Measurements from ENCODE around the gene SLCO4C1.

SLCO4C1 gene

DNA sequence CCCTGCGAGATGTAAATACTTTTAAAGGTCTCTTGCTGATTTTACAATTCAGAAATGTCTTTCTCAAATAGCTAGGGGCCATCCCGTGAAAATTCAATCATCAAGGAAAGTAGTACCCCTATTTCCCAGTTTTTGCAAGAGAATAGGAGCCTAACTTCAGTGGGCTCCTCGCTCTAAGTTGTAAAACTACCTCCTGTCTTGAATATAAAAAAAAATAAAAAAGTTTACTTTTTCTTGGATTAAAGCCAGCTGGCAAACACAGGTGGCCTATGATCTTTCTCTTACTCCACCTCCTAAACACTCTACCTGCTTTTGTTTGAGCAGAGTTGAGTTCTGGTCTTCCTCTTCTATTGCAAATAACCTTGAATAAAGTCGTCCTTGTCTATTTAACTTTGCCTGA, 79.4 kb downstream of the SLCO4C1 start:
- DNase-seq (ENCODE audit: low read depth), result no peak
- H3K27me3 ChIP-seq (replicated peaks; ENCODE audit: control insufficient read depth, insufficient read depth, low read length), result no peaks in the 10 kb centered on the region
- peaks cover 1% of the 10 kb centered on the region for H3K9me3 ChIP-seq (ENCODE audit: control insufficient read depth, low read length)
- no peak overlapping the region for H3K4me3 ChIP-seq (ENCODE audit: low read length)
- H3K9ac ChIP-seq (ENCODE audit: low read length), result no peak overlapping the region
- no peaks in the 10 kb centered on the region for H3K4me1 ChIP-seq (ENCODE audit: control insufficient read depth, insufficient read depth, low read length)
- H3K36me3 ChIP-seq (ENCODE audit: control insufficient read depth, insufficient read depth, low read length, severe bottlenecking), result no peaks in the 10 kb centered on the region

DNA sequence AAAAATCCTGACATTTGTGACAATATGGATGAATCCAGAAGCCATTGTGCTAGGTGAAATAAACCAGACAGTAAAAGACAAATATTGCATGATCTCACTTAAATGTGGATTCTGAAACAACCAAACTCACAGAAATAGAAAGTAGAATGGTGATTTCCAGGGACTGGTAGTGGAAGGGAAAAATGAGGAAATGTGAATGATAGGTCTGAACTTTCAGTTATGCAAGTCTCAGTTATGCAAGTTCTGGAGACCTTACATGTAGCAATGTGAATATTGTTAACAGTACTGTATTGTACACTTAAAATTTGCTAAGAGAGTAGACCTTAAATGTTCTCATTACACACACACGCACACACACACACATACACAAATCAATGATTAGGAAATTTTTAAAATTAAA, 84.9 kb downstream of the SLCO4C1 start:
- Histone ChIP-seq H3K4me3 (ENCODE audit: low read length) (no peak overlapping the region), H3K27me3 (replicated peaks; ENCODE audit: control insufficient read depth, insufficient read depth, low read length) (no peaks in the 10 kb centered on the region), H3K4me1 (ENCODE audit: control insufficient read depth, insufficient read depth, low read length) (no peaks in the 10 kb centered on the region), H3K9ac (ENCODE audit: low read length) (no peak overlapping the region), H3K9me3 (ENCODE audit: control insufficient read depth, low read length) (no peaks in the 10 kb centered on the region), H3K36me3 (ENCODE audit: control insufficient read depth, insufficient read depth, low read length, severe bottlenecking) (no peaks in the 10 kb centered on the region)
- no peak for DNase-seq (ENCODE audit: low read depth)

DNA sequence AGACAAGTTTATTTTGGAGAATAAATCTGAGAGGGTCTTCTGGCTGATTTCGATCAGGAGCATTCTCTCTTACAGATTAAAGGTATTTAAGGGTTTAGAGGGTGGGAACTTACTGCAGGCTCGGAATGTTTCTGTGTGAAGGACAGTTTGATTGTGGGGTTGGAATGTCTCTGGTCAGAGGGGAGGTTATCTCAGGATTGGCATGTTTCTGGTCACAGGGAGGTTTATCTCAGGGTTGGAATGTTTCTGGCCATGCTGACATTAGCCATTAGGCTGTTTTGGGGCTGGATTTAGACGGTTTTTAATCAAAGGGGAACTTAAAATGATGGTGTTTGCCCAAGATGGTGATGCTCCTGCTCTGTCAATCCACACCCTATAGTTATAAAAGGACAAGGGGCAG, 95.2 kb downstream of the SLCO4C1 start:
- Histone ChIP-seq H3K36me3 (ENCODE audit: control insufficient read depth, insufficient read depth, low read length, severe bottlenecking) (no peaks in the 10 kb centered on the region), H3K9me3 (ENCODE audit: control insufficient read depth, low read length) (no peaks in the 10 kb centered on the region), H3K4me3 (ENCODE audit: low read length) (no peak overlapping the region), H3K27me3 (replicated peaks; ENCODE audit: control insufficient read depth, insufficient read depth, low read length) (no peaks in the 10 kb centered on the region), H3K4me1 (ENCODE audit: control insufficient read depth, insufficient read depth, low read length) (no peaks in the 10 kb centered on the region), H3K9ac (ENCODE audit: low read length) (no peak overlapping the region)
- no peak for DNase-seq (ENCODE audit: low read depth)

DNA sequence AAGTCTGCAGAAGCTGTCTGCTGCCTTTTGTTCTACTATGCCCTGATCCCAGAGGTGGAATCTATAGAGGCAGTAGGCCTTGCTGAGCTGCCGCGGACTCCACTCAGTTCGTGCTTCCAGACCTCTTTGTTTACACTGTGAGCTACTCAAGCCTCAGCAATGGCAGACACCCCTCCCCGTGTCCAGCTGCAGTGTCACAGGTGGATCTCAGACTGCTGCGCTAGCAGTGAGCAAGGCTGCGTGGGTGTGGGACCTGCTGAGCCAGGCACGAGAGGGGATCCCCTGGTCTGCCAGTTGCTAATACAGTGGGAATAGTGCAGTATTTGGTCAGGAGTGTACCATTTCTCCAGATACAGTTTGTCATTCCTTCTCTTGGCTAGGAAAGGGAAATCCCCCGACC, 99.6 kb downstream of the SLCO4C1 start:
- no peak for DNase-seq (ENCODE audit: low read depth)
- no peaks in the 10 kb centered on the region for H3K27me3 ChIP-seq (replicated peaks; ENCODE audit: control insufficient read depth, insufficient read depth, low read length)
- no peaks in the 10 kb centered on the region for H3K9me3 ChIP-seq (ENCODE audit: control insufficient read depth, low read length)
- no peak overlapping the region for H3K9ac ChIP-seq (ENCODE audit: low read length)
- H3K4me1 ChIP-seq (ENCODE audit: control insufficient read depth, insufficient read depth, low read length), result no peaks in the 10 kb centered on the region
- no peak overlapping the region for H3K4me3 ChIP-seq (ENCODE audit: low read length)
- H3K36me3 ChIP-seq (ENCODE audit: control insufficient read depth, insufficient read depth, low read length, severe bottlenecking), result no peaks in the 10 kb centered on the region

Data from adipocyte (in vitro differentiated cells).